Activated T-cell treated with anti-CD3 and anti-CD28 coated beads, Interleukin-2, amount 50 U/mL, for 72 hours (primary cell): ENCODE measurements around the gene CSTPP1. TPM values are rescaled to one million over a fixed set of nuclear protein-coding genes. Genes with fewer than 3 reads are reported as not detected.

Experiments used
- ATAC-seq, 2 donors: fragments of 150-1000 bp; cut with Tn5 transposase; replicated peaks in 1 of 2; 2 replicates each; pipeline ENCODE4 v1.10.0; 2021; ENCODE audit warnings: moderate library complexity in 2 of 2, mild to moderate bottlenecking in 1 of 2
- DNase-seq, 2 donors: peaks; one replicate each; pipeline ENCODE4 v3.0.0; 2021 to 2022; ENCODE audit warnings: mixed read lengths in 1 of 2
- H3K27ac Mint-ChIP-seq: one replicate; pipeline ENCODE4 v1.8.0; 2022; ENCODE audit warnings: mild to moderate bottlenecking, moderate library complexity, mixed read lengths
- H3K27me3 Mint-ChIP-seq: one replicate; pipeline ENCODE4 v1.8.0; 2022; ENCODE audit warnings: low read depth, mixed read lengths
- H3K36me3 Mint-ChIP-seq, 2 donors: one replicate each; pipeline ENCODE4 v1.8.0; 2022; ENCODE audit warnings: mixed read lengths in 2 of 2, mild to moderate bottlenecking in 1 of 2; ENCODE audit not compliant: insufficient read depth in 2 of 2
- H3K4me1 Mint-ChIP-seq: one replicate; pipeline ENCODE4 v1.8.0; 2022; ENCODE audit warnings: low read depth, mixed read lengths
- H3K4me3 Mint-ChIP-seq, 2 donors: one replicate each; pipeline ENCODE4 v1.8.0; 2022; ENCODE audit warnings: mild to moderate bottlenecking in 2 of 2, mixed read lengths in 2 of 2, moderate library complexity in 2 of 2
- H3K9me3 Mint-ChIP-seq, 2 donors: one replicate each; pipeline ENCODE4 v1.8.0; 2022; ENCODE audit warnings: mixed read lengths in 2 of 2
- total RNA-seq, 2 donors: library from RNA; stranded (reverse); gene quantifications; one replicate each; pipeline ENCODE4 v1.2.3, GENCODE V29; 2022

The CSTPP1 gene
- total RNA-seq, 2 donors from 2014 or later, result 20.4 to 21.2 TPM

GRCh38 chr11:47136327-47136726 lies 199.8 kb downstream of the CSTPP1 start:
- Mint-ChIP-seq H3K27ac (no peak overlapping the region), H3K9me3 (no peaks in the 10 kb centered on the region), H3K4me3 (no peak overlapping the region), H3K27me3 (no peaks in the 10 kb centered on the region), H3K4me1 (no peaks in the 10 kb centered on the region), H3K36me3 (no peaks in the 10 kb centered on the region)
- DNase-seq, result no peak
- ATAC-seq, result no peak

GRCh38 chr11:47136921-47137320 lies 200.4 kb downstream of the CSTPP1 start:
- DNase-seq (no peak), ATAC-seq (no peak)
- H3K4me3 Mint-ChIP-seq, result no peak overlapping the region
- no peaks in the 10 kb centered on the region for H3K36me3 Mint-ChIP-seq
- H3K27ac Mint-ChIP-seq, result no peak overlapping the region
- no peaks in the 10 kb centered on the region for H3K4me1 Mint-ChIP-seq
- no peaks in the 10 kb centered on the region for H3K27me3 Mint-ChIP-seq
- no peaks in the 10 kb centered on the region for H3K9me3 Mint-ChIP-seq

DNA sequence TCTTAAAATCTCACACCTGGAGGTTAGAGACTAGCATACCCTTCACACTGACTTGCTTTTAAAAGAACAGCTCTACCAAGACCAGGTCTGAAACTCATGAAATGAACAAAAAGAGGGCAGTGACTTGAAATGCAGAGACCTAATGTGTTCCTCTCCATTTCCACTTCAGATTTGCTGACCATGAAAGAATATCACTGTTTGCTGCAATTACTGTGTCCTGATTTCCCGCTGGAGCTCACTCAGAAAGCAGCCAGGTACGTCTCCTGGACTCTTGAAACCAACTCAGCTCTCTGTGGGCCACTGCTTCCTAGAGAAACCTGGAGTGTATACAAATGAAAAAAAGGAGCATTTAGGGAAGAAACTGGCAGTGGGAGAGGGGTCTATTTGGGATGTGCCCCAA lies 200.9 kb downstream of the CSTPP1 start:
- H3K27me3 Mint-ChIP-seq, result no peaks in the 10 kb centered on the region
- no peaks in the 10 kb centered on the region for H3K4me1 Mint-ChIP-seq
- H3K4me3 Mint-ChIP-seq, result no peak overlapping the region
- no peak for DNase-seq
- H3K36me3 Mint-ChIP-seq, result no peaks in the 10 kb centered on the region
- H3K9me3 Mint-ChIP-seq, result no peaks in the 10 kb centered on the region
- no peak for ATAC-seq
- H3K27ac Mint-ChIP-seq, result no peak overlapping the region

- ATAC-seq (no peak), DNase-seq (no peak)
- Mint-ChIP-seq H3K27ac (no peak overlapping the region), H3K4me1 (no peaks in the 10 kb centered on the region), H3K4me3 (no peak overlapping the region), H3K9me3 (no peaks in the 10 kb centered on the region), H3K27me3 (no peaks in the 10 kb centered on the region), H3K36me3 (no peaks in the 10 kb centered on the region)
Measured at GRCh38 chr11:47139878-47140277, 203.3 kb downstream of the CSTPP1 start.

DNA sequence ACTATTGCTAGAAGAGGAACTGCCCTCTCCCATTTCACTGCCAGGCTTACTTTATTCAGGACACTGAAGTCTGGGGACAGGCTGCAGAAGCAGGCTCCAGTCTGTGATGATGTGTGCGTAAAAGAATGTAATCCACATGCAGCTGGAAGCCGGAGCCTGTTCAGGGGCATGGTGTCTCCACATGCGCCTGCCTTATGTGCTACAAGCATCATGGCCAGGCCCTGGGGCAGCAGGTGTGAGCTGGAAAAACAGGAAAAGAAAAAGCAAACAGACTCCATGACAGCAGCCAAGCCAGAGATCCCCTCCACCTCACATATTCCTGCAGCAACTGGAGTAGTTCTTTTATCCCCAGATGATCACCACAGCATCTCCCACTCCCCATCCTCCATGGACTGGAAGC lies 206.8 kb downstream of the CSTPP1 start:
- no peak overlapping the region for H3K27ac Mint-ChIP-seq
- ATAC-seq (no peak), DNase-seq (no peak)
- H3K9me3 Mint-ChIP-seq, result no peaks in the 10 kb centered on the region
- H3K4me1 Mint-ChIP-seq, result no peaks in the 10 kb centered on the region
- no peaks in the 10 kb centered on the region for H3K36me3 Mint-ChIP-seq
- no peak overlapping the region for H3K4me3 Mint-ChIP-seq
- H3K27me3 Mint-ChIP-seq, result no peaks in the 10 kb centered on the region

DNA sequence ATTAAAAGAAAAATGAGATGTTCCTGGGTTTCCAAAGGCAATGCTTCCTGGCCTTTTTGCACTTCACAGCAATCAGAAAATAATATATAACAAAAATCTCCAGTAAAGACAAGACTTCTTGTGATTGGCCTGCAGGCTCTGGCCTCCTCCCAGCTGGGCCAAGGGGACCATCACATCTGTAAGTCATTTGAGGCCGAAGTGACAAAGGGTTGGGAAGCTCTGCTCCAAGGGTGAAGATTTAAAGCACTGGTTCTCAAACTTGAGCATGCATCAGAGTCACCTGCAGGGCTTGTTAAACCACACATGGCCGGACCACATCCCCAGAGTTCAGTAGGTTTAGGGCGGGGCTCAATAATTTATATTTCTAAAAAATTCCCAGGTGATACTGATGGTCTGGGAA lies 208.0 kb downstream of the CSTPP1 start:
- H3K27ac Mint-ChIP-seq, result no peak overlapping the region
- no peak for DNase-seq
- no peak overlapping the region for H3K4me3 Mint-ChIP-seq
- H3K36me3 Mint-ChIP-seq, result no peaks in the 10 kb centered on the region
- H3K9me3 Mint-ChIP-seq, result no peaks in the 10 kb centered on the region
- no peaks in the 10 kb centered on the region for H3K4me1 Mint-ChIP-seq
- no peaks in the 10 kb centered on the region for H3K27me3 Mint-ChIP-seq
- no peak for ATAC-seq

GRCh38 chr11:47147250-47147649 lies 210.7 kb downstream of the CSTPP1 start:
- H3K4me3 Mint-ChIP-seq, result no peak overlapping the region
- no peaks in the 10 kb centered on the region for H3K36me3 Mint-ChIP-seq
- no peak overlapping the region for H3K27ac Mint-ChIP-seq
- DNase-seq, result no peak
- no peaks in the 10 kb centered on the region for H3K4me1 Mint-ChIP-seq
- H3K9me3 Mint-ChIP-seq, result no peaks in the 10 kb centered on the region
- H3K27me3 Mint-ChIP-seq, result no peaks in the 10 kb centered on the region
- no peak for ATAC-seq

- H3K4me1 Mint-ChIP-seq, result no peaks in the 10 kb centered on the region
- ATAC-seq, result no peak
- H3K9me3 Mint-ChIP-seq, result no peaks in the 10 kb centered on the region
- no peak overlapping the region for H3K4me3 Mint-ChIP-seq
- no peaks in the 10 kb centered on the region for H3K27me3 Mint-ChIP-seq
- no peak overlapping the region for H3K27ac Mint-ChIP-seq
- DNase-seq, result no peak
- H3K36me3 Mint-ChIP-seq, result no peaks in the 10 kb centered on the region
Measured at GRCh38 chr11:47147681-47148080, 211.1 kb downstream of the CSTPP1 start.

- Mint-ChIP-seq H3K9me3 (no peaks in the 10 kb centered on the region), H3K4me1 (peaks cover 5% of the 10 kb centered on the region), H3K4me3 (no peak overlapping the region), H3K36me3 (no peaks in the 10 kb centered on the region), H3K27me3 (no peaks in the 10 kb centered on the region), H3K27ac (no peak overlapping the region)
- no peak for DNase-seq
- no peak for ATAC-seq
Measured at GRCh38 chr11:47148270-47148669, 211.7 kb downstream of the CSTPP1 start.

GRCh38 chr11:47148903-47149531 lies 212.5 kb downstream of the CSTPP1 start:
- Mint-ChIP-seq H3K9me3 (no peaks in the 10 kb centered on the region), H3K27me3 (no peaks in the 10 kb centered on the region), H3K4me3 (no peak overlapping the region), H3K4me1 (peaks cover 11% of the 10 kb centered on the region), H3K27ac (no peak overlapping the region), H3K36me3 (no peaks in the 10 kb centered on the region)
- ATAC-seq (no peak), DNase-seq (no peak)

- Mint-ChIP-seq H3K9me3 (no peaks in the 10 kb centered on the region), H3K36me3 (no peaks in the 10 kb centered on the region), H3K27ac (no peak overlapping the region), H3K4me3 (no peak overlapping the region), H3K4me1 (peaks cover 19% of the 10 kb centered on the region), H3K27me3 (no peaks in the 10 kb centered on the region)
- DNase-seq (no peak), ATAC-seq (no peak)
Measured at GRCh38 chr11:47149782-47150181, 213.2 kb downstream of the CSTPP1 start.

DNA sequence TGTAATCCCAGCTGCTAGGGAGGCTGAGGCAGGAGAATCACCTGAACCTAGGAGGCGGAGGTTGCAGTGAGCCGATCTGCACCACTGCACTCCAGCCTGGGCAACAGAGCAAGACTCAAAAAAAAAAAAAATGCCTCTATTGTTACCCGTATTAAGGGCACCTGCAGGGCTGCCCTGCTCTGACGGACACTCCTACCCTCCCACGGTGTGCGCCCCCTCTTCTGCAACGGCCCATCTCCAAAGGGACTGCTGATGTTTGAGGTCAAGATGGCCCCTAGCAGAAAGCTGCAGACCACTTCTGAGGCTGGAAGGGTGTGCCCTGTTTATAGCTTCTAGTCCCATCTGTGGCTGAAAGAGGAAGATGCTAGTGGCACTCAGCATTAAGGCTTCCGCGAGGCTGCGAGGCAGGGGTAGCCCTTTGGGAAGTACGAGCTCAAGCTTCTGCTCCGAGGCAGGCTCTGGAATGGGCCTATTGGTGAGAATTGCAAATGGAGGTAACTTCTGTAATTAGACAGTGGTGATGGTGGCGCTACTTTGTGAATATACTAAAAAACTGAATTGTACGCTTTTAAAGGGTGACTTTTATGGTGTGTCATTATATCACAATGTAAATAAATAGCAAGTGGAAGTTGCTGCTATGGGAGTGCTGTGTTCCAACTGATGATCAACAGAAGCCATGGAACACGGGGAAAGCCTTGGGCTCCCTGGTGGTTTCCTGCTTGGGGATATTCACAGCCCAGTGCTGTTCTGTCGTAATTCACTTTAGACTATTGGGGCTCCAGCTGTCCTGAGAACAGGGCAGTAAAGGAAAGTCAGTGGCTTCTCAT lies 215.8 kb downstream of the CSTPP1 start:
- no peaks in the 10 kb centered on the region for H3K36me3 Mint-ChIP-seq
- no peak overlapping the region for H3K27ac Mint-ChIP-seq
- ATAC-seq, result no peak
- no peaks in the 10 kb centered on the region for H3K27me3 Mint-ChIP-seq
- no peaks in the 10 kb centered on the region for H3K9me3 Mint-ChIP-seq
- H3K4me1 Mint-ChIP-seq, result peaks cover 36% of the 10 kb centered on the region
- DNase-seq, result no peak
- no peak overlapping the region for H3K4me3 Mint-ChIP-seq

- ATAC-seq, result peak; percentile 43 to 52
- Mint-ChIP-seq H3K4me1 (peaks cover 36% of the 10 kb centered on the region), H3K4me3 (peak overlapping the region in 1 of 2 donors; percentile 30), H3K27ac (no peak overlapping the region), H3K27me3 (no peaks in the 10 kb centered on the region), H3K9me3 (no peaks in the 10 kb centered on the region), H3K36me3 (no peaks in the 10 kb centered on the region)
- peak; percentile 52 to 66 for DNase-seq
Measured at GRCh38 chr11:47152953-47153950, 216.7 kb downstream of the CSTPP1 start.
